ENCODE data around the gene MXRA7.
"Not testable (repeated sequence)": the region's sequence is repeated elsewhere in the genome, so short reads cannot be mapped to it uniquely, and the experiment has no call there.

The MXRA7 gene

GRCh38 chr17:76657505-76658241 is 53.1 kb downstream of the MXRA7 start:
- in situ Hi-C loops (cut with MboI; ENCODE audit: low sequenced_read_pairs), result no loop called here

- in situ Hi-C loops (cut with MboI; ENCODE audit: low sequenced_read_pairs), result no loop called here
Observed at GRCh38 chr17:76654408-76654807, 56.4 kb downstream of the MXRA7 start.

GRCh38 chr17:76650504-76650903 is 60.3 kb downstream of the MXRA7 start:
- in situ Hi-C loops (cut with MboI; ENCODE audit: low sequenced_read_pairs), result no loop called here

DNA sequence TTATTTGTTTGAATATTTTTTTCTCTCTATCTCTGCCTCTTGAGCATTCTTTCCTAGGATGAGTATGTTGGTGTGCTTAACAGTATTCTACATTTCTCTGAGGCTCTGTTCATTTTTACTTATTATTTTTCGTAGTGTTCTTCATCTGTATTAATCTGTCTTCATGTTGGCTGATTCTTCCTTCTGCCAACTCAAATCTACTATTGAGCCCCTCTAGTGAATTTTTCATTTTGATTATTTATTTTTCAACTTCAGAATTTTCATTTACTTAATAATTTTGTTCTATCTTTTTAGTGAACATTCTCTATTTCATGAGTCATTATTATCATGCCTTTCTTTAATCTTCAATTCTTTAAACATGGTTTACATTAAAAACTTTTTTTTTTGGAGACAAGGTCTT is 64.1 kb downstream of the MXRA7 start:
- in situ Hi-C loops (cut with MboI; ENCODE audit: low sequenced_read_pairs), result no loop called here

DNA sequence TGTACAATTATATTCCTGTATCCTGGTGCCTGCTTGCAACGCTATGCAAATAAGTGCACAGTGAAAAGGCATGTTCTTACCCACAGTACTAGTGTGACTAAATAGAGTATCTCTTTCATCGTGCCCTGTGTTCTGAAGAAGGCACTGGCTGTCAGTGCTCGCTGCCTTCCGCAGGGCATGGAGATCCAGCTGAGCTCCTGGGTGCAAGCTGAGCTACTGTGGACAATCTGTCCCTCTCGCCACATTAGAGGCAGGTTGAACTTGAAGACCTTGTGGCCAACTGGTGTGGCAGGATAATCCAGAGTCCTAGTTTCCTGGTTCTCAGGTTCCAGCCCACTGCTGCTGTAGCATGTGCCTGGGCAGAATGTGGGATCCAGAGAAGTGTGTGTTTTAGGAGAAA is 65.3 kb downstream of the MXRA7 start:
- in situ Hi-C loops (cut with MboI; ENCODE audit: low sequenced_read_pairs), result no loop called here

GRCh38 chr17:76644995-76645394 is 65.8 kb downstream of the MXRA7 start:
- in situ Hi-C loops (cut with MboI; ENCODE audit: low sequenced_read_pairs), result no loop called here

GRCh38 chr17:76643553-76644148 is 67.1 kb downstream of the MXRA7 start, which contains the start of gene ST6GALNAC1:
ST6GALNAC1 (minus strand) TSS chr17:76643757; CDS start chr17:76643638, 119 bp downstream.
- in situ Hi-C loops (cut with MboI; ENCODE audit: low sequenced_read_pairs), result no loop called here

DNA sequence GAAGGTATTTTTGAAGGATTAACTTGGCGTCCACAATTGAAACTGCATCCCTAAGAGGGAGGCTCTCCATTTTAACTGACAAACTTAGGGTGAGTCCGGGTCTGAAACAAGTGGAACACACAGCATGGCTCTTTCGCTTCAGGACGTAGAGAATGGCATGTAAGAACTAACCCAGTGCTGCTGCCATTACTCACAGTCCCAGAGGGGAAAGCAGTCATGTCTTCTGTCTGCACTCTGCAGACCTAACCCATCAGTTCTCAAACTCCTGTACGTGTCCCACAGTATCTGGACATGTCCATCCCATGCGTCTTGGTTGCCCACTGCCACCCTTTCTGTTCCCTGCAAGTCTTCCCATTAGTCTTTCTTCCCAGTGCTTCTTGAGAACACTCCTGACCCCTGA is 67.8 kb downstream of the MXRA7 start:
- in situ Hi-C loops (cut with MboI; ENCODE audit: low sequenced_read_pairs), result no loop called here

- in situ Hi-C loops (cut with MboI; ENCODE audit: low sequenced_read_pairs), result no loop called here
Observed at GRCh38 chr17:76642032-76642561, 68.7 kb downstream of the MXRA7 start.

DNA sequence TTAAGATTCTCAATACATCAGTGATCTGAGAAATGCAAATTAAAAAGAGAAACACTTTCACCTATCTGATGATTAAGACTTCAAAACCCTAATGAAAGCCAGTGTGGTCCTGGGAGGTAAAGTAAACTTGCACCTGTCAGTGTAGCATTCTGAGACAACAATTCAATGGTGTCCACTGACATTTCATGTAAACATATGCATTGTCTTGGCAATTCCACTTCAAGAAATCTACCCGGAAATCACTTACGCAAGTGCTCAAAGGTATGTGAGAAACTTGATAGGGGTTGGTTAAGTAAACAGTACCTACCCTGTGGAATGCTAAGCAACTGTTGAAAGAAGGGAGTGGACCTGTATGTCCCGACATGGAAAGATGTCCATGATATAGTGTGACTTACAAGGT is 69.3 kb downstream of the MXRA7 start:
- in situ Hi-C loops (cut with MboI; ENCODE audit: low sequenced_read_pairs), result no loop called here

GRCh38 chr17:76640550-76641380 is 70.0 kb downstream of the MXRA7 start:
- in situ Hi-C loops (cut with MboI; ENCODE audit: low sequenced_read_pairs), result no loop called here

- in situ Hi-C loops (cut with MboI; ENCODE audit: low sequenced_read_pairs), result no loop called here
Observed at GRCh38 chr17:76638263-76638662, 72.5 kb downstream of the MXRA7 start.

GRCh38 chr17:76636486-76637206 is 74.1 kb downstream of the MXRA7 start:
- in situ Hi-C loops (cut with MboI; ENCODE audit: low sequenced_read_pairs), result not testable (repeated sequence)

GRCh38 chr17:76635659-76636360 is 75.0 kb downstream of the MXRA7 start:
- in situ Hi-C loops (cut with MboI; ENCODE audit: low sequenced_read_pairs), result no loop called here

- in situ Hi-C loops (cut with MboI; ENCODE audit: low sequenced_read_pairs), result no loop called here
Observed at GRCh38 chr17:76635039-76635438, 75.7 kb downstream of the MXRA7 start.

GRCh38 chr17:76633628-76634328 is 77.0 kb downstream of the MXRA7 start:
- in situ Hi-C loops (cut with MboI; ENCODE audit: low sequenced_read_pairs), result no loop called here

DNA sequence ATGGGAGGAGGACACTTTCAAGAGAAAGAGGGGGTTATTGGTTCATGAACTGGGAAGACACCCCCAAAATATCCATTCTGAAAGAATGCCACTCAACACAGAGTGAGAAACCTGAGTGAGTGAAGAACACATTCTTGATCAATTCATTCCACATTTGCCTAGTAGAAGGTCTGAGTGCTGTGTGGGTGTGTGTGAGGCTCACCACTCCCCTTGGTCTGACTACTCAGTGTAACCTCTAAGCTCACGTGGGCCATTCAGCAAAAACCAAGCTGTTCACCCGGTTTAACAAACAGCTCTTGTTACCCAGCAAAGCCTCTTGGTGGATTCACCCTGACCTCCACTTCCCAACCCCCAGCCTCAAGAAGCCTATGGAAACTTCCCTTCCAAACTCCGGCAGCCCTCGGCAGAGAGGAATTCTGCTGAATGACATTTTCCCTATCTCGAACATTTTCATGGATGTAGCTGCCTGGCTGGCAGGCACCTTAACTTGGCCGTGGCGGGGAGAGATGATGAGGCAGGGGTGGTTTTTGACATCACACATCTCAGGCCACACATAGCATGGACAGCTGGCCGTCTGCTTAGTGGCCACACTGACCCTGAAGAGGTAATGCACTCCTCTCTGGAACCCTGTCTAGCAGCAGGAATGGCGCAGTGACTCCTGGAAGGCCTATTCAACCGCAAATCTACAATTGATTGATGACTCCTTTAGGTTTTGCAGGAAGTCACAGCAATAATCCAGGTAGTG is 78.8 kb downstream of the MXRA7 start:
- in situ Hi-C loops (cut with MboI; ENCODE audit: low sequenced_read_pairs), result no loop called here

DNA sequence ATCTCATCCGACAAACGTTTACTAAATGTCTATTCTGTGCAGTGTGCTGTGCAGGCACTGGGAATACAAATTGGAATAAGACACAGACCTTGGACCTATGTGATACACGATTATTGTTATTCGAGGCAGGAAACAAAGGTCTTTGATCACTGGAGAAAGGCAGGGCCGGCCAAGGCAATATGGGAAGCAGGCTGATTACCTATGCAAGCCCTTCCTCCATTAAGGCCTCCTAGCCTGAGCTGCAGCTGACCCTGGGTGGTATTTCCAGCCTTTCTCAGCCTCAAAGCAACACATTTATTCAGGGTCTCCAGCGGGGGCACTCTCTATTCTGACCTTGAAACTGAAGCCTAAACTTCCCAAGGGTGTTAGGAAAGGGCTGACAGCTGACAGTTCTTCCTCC is 80.6 kb downstream of the MXRA7 start:
- in situ Hi-C loops (cut with MboI; ENCODE audit: low sequenced_read_pairs), result no loop called here
